Body of pancreas (tissue), 4 donors: ENCODE measurements around the gene MFAP4. TPM values are rescaled to one million over a fixed set of nuclear protein-coding genes. Genes with fewer than 3 reads are reported as not detected.
"Not testable (repeated sequence)": the region's sequence is repeated elsewhere in the genome, so short reads cannot be mapped to it uniquely, and the experiment has no call there.

ENCODE experiments used
- ATAC-seq: fragments of 150-250 bp; one replicate; pipeline ENCODE4 v1.9.1; 2016
- DNase-seq, 4 donors: peaks; one replicate each; pipeline ENCODE4 v3.0.0-alpha.2; 2019
- H3K27ac ChIP-seq, 4 donors: fragments of 200-600 bp; sonication (generic); 1 replicate in 3 of 4; 2 replicates in 1 of 4; pipeline versions ENCODE4 v1.5.1 to v1.6.1; 2016 to 2019; ENCODE audit warnings: mild to moderate bottlenecking in 1 of 4, mixed read lengths in 1 of 4, moderate library complexity in 1 of 4
- H3K27me3 ChIP-seq, 2 donors: fragments of 200-600 bp; sonication (generic); one replicate each; pipeline ENCODE4 v1.6.0; 2016; ENCODE audit warnings: mild to moderate bottlenecking in 1 of 2
- H3K36me3 ChIP-seq, 2 donors: fragments of 200-600 bp; sonication (generic); replicated peaks in 1 of 2; 2 replicates each; pipeline ENCODE4 v1.5.1; 2016; ENCODE audit warnings: low read depth in 2 of 2; ENCODE audit not compliant: insufficient read depth in 1 of 2
- H3K4me1 ChIP-seq: fragments of 200-600 bp; sonication (generic); one replicate; pipeline ENCODE4 v1.6.0; 2016
- H3K4me3 ChIP-seq, 2 donors: fragments of 200-600 bp; sonication (generic); 1 replicate in 1 of 2; 2 replicates in 1 of 2; pipeline ENCODE4 v1.5.1; 2016 to 2019
- H3K9me3 ChIP-seq, 3 donors: fragments of 200-600 bp; sonication (generic); 1 replicate in 2 of 3; 2 replicates in 1 of 3; pipeline ENCODE4 v1.5.1; 2016
- POLR2A ChIP-seq, 3 donors: fragments of 450-650 bp; IDR thresholded peaks; one replicate each; pipeline ENCODE4 v1.6.1; 2016; ENCODE audit warnings: antibody characterized with exemption in 3 of 3, mild to moderate bottlenecking in 2 of 3
- WGBS, 2 donors: methylation state at CpG; one replicate each; pipeline ENCODE4 v1.1.5; 2017; 5-methylcytosine and 5-hydroxymethylcytosine counted together
- intact Hi-C: fragments of 100-400 bp; cut with DNase I; formaldehyde crosslinking; loops from one replicate; pipeline ENCODE4 v1.15.1; 2023
- total RNA-seq, 2 donors: library from RNA; depleted of rRNA; stranded (reverse); fragments of >200 nt; gene quantifications; one replicate each; pipeline ENCODE4 v1.1.0, GENCODE V29; 2016
- TF ChIP-seq, protein P1 (sequence below), 7 experiments: fragments of 450-650 bp in 4 of 7; fragments of 200-600 bp in 3 of 7; sonication (generic) in 3 of 7; IDR thresholded peaks; one replicate each; pipeline ENCODE4 v1.5.1; 2016 to 2019; ENCODE audit warnings: antibody characterized with exemption in 7 of 7

The MFAP4 gene
- total RNA-seq, 2 donors from 2014 or later = 25.7 to 35.3 TPM

DNA sequence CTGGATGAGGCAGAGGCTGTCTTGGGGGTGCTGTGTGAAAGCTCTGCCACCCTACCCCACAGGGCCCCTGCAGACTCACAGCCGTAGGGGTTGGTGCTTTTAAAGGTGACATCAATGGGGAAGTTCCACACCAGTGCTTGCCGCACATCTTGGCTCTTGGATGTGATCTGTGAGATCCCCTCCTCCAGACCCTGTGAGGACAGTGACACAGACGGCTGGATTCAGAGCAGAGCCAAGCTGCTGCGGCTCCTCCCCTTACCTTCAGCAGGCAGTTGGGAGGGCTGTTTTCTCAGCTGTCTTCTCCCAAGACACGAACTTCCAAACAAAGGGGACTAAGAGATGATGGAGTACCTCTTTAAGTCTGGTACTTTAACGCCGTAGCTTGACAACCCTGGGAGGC, 29.2 kb downstream of the MFAP4 start:
- H3K36me3 ChIP-seq = no peaks in the 10 kb centered on the region
- DNase-seq = no peak
- H3K27ac ChIP-seq = no peak overlapping the region
- H3K4me1 ChIP-seq = peaks cover 10% of the 10 kb centered on the region
- no peak for TF ChIP-seq POLR2A (IDR thresholded peaks at IDR 0.05)
- TF ChIP-seq, protein P1, sequence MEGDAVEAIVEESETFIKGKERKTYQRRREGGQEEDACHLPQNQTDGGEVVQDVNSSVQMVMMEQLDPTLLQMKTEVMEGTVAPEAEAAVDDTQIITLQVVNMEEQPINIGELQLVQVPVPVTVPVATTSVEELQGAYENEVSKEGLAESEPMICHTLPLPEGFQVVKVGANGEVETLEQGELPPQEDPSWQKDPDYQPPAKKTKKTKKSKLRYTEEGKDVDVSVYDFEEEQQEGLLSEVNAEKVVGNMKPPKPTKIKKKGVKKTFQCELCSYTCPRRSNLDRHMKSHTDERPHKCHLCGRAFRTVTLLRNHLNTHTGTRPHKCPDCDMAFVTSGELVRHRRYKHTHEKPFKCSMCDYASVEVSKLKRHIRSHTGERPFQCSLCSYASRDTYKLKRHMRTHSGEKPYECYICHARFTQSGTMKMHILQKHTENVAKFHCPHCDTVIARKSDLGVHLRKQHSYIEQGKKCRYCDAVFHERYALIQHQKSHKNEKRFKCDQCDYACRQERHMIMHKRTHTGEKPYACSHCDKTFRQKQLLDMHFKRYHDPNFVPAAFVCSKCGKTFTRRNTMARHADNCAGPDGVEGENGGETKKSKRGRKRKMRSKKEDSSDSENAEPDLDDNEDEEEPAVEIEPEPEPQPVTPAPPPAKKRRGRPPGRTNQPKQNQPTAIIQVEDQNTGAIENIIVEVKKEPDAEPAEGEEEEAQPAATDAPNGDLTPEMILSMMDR (IDR thresholded peaks at IDR 0.05) = no peak
- H3K27me3 ChIP-seq = no peaks in the 10 kb centered on the region
- no peak overlapping the region for H3K4me3 ChIP-seq
- intact Hi-C loops = no loop called here
- H3K9me3 ChIP-seq = no peaks in the 10 kb centered on the region
- 73 to 92% methylated on average over 5 to 7 of the region's 7 CpGs for WGBS, 2 donors
- no peak for ATAC-seq

DNA sequence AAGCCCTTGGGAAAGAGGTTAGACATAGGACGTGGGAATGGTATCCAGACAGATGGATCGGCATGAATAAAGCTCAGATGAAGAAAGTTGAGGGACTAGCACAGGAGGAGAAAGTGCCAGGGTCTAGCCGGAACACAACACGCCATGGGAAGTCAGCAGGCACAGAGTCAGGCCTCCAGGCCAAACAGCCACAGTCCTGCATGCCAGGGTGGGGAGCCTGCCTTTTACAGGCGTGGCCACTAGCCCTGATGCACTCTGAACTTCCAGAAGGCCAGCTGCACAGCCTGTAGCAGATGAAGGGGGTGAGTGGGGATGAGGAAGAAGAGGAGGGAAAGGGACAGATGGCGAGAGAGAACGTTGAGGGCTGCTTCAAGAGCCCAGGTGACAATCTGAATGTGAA, 29.6 kb downstream of the MFAP4 start:
- no peak overlapping the region for H3K4me3 ChIP-seq
- peaks cover 10% of the 10 kb centered on the region for H3K4me1 ChIP-seq
- H3K9me3 ChIP-seq = no peaks in the 10 kb centered on the region
- ATAC-seq = no peak
- intact Hi-C loops = no loop called here
- no peaks in the 10 kb centered on the region for H3K36me3 ChIP-seq
- H3K27ac ChIP-seq = no peak overlapping the region
- no peaks in the 10 kb centered on the region for H3K27me3 ChIP-seq
- WGBS, 2 donors = 88 to 89% methylated on average over 7 of the region's 7 CpGs
- TF ChIP-seq POLR2A (IDR thresholded peaks at IDR 0.05) = no peak
- TF ChIP-seq, protein P1 (IDR thresholded peaks at IDR 0.05) = no peak
- no peak for DNase-seq

DNA sequence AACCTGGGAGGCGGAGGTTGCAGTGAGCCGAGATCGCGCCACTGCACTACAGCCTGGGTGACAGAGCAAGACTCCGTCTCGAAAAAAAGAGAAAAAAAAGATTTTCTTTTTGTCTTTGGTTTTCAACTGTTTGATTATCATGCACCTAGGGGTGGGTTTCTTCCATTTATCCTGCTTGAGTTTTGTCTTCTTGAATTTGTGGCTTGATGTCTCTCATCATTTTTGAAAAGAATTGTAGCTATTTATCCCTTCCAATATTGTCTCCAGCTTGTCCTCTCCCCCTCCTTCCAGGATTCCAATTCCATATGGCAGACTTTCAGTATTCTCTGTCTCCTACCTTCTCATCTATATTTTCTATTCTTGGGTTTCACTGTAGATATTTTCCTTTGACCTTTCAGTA, 32.2 kb downstream of the MFAP4 start:
- no peak for TF ChIP-seq POLR2A (IDR thresholded peaks at IDR 0.05)
- TF ChIP-seq, protein P1 (IDR thresholded peaks at IDR 0.05) = no peak
- H3K4me1 ChIP-seq = no peaks in the 10 kb centered on the region
- no peaks in the 10 kb centered on the region for H3K27me3 ChIP-seq
- ATAC-seq (no peak), DNase-seq (no peak)
- no peak overlapping the region for H3K4me3 ChIP-seq
- intact Hi-C loops = no loop called here
- H3K9me3 ChIP-seq = no peaks in the 10 kb centered on the region
- H3K36me3 ChIP-seq = no peaks in the 10 kb centered on the region
- no peak overlapping the region for H3K27ac ChIP-seq
- 72 to 90% methylated on average over 6 of the region's 6 CpGs for WGBS, 2 donors

DNA sequence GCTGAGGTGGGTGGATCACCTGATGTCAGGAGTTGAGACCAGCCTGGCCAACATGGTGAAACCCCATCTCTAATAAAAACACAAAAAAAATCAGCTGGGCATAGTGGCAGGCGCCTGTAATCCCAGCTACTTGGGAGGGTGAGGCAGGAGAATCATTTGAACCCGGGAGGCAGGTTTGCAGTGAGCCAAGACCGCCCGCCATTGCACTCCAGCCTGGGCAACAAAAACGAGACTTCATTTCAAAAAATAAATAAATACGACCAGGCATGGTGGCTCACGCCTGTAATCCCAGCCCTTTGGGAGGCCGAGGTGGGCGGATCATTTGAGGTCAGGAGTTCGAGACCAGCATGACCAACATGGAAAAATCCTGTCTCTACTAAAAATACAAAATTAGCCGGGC, 33.6 kb downstream of the MFAP4 start:
- H3K4me3 ChIP-seq, H3K9me3 ChIP-seq, H3K4me1 ChIP-seq, H3K27me3 ChIP-seq, ATAC-seq, H3K27ac ChIP-seq, intact Hi-C loops, H3K36me3 ChIP-seq: not testable (repeated sequence)
- WGBS, 2 donors = 89 to 92% methylated on average over 11 of the region's 11 CpGs
- DNase-seq = peak in 1 of 4 donors; percentile 2

DNA sequence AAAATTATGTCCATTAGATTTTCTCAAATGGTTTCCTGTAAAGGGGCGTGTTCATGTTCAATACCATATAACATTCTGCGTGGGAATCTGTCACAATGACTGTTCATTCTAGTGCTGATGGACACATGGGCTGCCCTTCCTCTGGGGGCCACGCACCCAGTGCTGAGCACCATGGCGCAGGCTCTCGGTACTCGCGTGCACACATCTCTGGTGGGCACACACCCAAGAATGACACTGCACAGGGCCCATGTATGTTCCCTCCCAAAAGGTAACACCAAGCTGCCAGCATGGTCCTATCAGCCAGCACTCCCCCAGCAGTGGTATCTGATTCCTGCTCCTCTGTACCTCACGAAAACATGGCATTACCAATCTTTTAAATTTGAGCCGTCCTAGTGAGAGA, 38.2 kb downstream of the MFAP4 start:
- H3K36me3 ChIP-seq = no peaks in the 10 kb centered on the region
- no peaks in the 10 kb centered on the region for H3K9me3 ChIP-seq
- no peaks in the 10 kb centered on the region for H3K27me3 ChIP-seq
- H3K27ac ChIP-seq = no peak overlapping the region
- 94 to 98% methylated on average over 9 of the region's 9 CpGs for WGBS, 2 donors
- H3K4me1 ChIP-seq = no peaks in the 10 kb centered on the region
- no peak for ATAC-seq
- intact Hi-C loops = loop anchor here (10.0 kb wide), 1 partner anchor 426 kb away; no protein-coding TSS in a partner anchor
- no peak for TF ChIP-seq POLR2A (IDR thresholded peaks at IDR 0.05)
- TF ChIP-seq, protein P1 (IDR thresholded peaks at IDR 0.05) = no peak
- no peak overlapping the region for H3K4me3 ChIP-seq
- DNase-seq = no peak
